Neural cell (in vitro differentiated cells): Measurements from ENCODE around the gene WDR70.

Experiments
- EZH2 ChIP-seq: fragments of 200-600, 300-800 bp; shearing (Covaris generic), sonication (generic); IDR thresholded peaks from 2 replicates; pipeline ENCODE4 v1.6.1; 2014; ENCODE audit warnings: antibody characterized with exemption, low read length, borderline replicate concordance, mild to moderate bottlenecking; ENCODE audit not compliant: insufficient read depth, poor library complexity, severe bottlenecking
- POLR2AphosphoS5 ChIP-seq: IDR thresholded peaks from 2 replicates; pipeline ENCODE4 v1.6.1; 2012
- RAD21 ChIP-seq: fragments of 450-650 bp; conservative IDR thresholded peaks from 2 replicates; pipeline ENCODE4 v1.6.1; 2014; ENCODE audit warnings: antibody characterized with exemption, mild to moderate bottlenecking, moderate library complexity
- SMC3 ChIP-seq: fragments of 450-650 bp; conservative IDR thresholded peaks from 2 replicates; pipeline ENCODE4 v1.6.1; 2014; ENCODE audit warnings: antibody characterized with exemption, mild to moderate bottlenecking, moderate library complexity; ENCODE audit not compliant: poor library complexity
- TAF1 ChIP-seq: IDR thresholded peaks from 2 replicates; pipeline ENCODE4 v1.6.1; 2012; ENCODE audit warnings: low read depth
- TF ChIP-seq, protein P1 (sequence below): fragments of 450-650 bp; IDR thresholded peaks from 2 replicates; pipeline ENCODE4 v1.5.1; 2014; ENCODE audit warnings: antibody characterized with exemption, mild to moderate bottlenecking, moderate library complexity; ENCODE audit not compliant: poor library complexity, severe bottlenecking
- TF ChIP-seq, protein P2 (sequence below): IDR thresholded peaks from 2 replicates; pipeline ENCODE4 v1.6.1; 2012; ENCODE audit warnings: borderline replicate concordance

DNA sequence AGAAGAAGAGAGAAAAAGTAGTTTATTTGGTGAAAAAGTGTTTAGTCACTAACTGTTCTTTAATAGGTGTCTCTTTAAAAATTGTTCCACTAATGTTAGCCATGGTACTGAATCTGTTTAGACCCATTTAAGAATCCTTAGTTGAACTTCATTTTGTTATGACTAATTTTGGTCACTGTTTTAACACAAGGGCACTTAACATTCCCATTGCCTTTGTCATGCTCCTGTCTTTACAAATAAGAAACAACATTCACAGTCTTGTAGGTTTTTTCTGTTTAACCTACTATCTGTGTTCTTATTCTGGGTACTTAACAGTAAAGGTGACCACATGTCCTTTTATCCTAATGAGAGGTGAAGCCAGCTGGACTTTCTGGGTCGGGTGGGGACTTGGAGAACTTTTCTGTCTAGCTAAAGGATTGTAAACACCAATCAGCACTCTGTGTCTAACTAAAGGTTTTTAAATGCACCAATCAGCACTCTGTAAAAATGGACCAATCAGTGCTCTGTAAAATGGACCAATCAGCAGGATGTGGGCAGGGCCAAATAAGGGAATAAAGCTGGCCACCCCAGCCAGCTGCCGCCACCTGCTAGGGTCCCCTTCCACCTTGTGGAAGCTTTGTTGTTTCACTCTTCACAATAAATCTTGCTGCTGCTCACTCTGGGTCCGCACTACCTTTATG lies 116.7 kb downstream of the WDR70 start:
- TF ChIP-seq, protein P1, sequence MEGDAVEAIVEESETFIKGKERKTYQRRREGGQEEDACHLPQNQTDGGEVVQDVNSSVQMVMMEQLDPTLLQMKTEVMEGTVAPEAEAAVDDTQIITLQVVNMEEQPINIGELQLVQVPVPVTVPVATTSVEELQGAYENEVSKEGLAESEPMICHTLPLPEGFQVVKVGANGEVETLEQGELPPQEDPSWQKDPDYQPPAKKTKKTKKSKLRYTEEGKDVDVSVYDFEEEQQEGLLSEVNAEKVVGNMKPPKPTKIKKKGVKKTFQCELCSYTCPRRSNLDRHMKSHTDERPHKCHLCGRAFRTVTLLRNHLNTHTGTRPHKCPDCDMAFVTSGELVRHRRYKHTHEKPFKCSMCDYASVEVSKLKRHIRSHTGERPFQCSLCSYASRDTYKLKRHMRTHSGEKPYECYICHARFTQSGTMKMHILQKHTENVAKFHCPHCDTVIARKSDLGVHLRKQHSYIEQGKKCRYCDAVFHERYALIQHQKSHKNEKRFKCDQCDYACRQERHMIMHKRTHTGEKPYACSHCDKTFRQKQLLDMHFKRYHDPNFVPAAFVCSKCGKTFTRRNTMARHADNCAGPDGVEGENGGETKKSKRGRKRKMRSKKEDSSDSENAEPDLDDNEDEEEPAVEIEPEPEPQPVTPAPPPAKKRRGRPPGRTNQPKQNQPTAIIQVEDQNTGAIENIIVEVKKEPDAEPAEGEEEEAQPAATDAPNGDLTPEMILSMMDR, result no peak
- TF ChIP-seq RAD21, result no peak
- TF ChIP-seq, protein P2, sequence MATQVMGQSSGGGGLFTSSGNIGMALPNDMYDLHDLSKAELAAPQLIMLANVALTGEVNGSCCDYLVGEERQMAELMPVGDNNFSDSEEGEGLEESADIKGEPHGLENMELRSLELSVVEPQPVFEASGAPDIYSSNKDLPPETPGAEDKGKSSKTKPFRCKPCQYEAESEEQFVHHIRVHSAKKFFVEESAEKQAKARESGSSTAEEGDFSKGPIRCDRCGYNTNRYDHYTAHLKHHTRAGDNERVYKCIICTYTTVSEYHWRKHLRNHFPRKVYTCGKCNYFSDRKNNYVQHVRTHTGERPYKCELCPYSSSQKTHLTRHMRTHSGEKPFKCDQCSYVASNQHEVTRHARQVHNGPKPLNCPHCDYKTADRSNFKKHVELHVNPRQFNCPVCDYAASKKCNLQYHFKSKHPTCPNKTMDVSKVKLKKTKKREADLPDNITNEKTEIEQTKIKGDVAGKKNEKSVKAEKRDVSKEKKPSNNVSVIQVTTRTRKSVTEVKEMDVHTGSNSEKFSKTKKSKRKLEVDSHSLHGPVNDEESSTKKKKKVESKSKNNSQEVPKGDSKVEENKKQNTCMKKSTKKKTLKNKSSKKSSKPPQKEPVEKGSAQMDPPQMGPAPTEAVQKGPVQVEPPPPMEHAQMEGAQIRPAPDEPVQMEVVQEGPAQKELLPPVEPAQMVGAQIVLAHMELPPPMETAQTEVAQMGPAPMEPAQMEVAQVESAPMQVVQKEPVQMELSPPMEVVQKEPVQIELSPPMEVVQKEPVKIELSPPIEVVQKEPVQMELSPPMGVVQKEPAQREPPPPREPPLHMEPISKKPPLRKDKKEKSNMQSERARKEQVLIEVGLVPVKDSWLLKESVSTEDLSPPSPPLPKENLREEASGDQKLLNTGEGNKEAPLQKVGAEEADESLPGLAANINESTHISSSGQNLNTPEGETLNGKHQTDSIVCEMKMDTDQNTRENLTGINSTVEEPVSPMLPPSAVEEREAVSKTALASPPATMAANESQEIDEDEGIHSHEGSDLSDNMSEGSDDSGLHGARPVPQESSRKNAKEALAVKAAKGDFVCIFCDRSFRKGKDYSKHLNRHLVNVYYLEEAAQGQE, result no peak
- no peak for TF ChIP-seq TAF1
- no peak for TF ChIP-seq EZH2
- TF ChIP-seq SMC3, result no peak
- TF ChIP-seq POLR2AphosphoS5, result no peak
